ENCODE measurements around the gene PIM3. TPM values are rescaled to one million over a fixed set of nuclear protein-coding genes. Genes with fewer than 3 reads are reported as not detected.

Gene PIM3
- total and polyA plus RNA-seq, 2 of the 8 experiments (the other 6 are each of a cell fraction or from before 2014, with no cell fraction given) = 22.6 to 30.0 TPM

GRCh38 chr22:49962751-49963646, 2.4 kb downstream of the PIM3 start:
- 0 out of 3 replicates have a peak, but pooled peaks of 1 of the 2 experiments have one; percentile 14 for TF ChIP-seq POLR2A (IDR thresholded peaks at IDR 0.05; ENCODE audit: control extremely low read depth in 1 of 2, low read depth in 2 of 2, low read length in 2 of 2)
- 0 out of 2 replicates have a peak, but pooled peaks have one; percentile 7 for TF ChIP-seq TAF1 (IDR thresholded peaks at IDR 0.05; ENCODE audit: low read depth, low read length)
- TF ChIP-seq MAFK (IDR thresholded peaks at IDR 0.05; ENCODE audit: low read depth, low read length) = no peak
- 0 out of 2 replicates have a peak, but pooled peaks cover 2% of the 10 kb centered on the region for H3K79me1 ChIP-seq (ENCODE audit: low read depth, low read length)
- WGBS, 2 experiments (ENCODE audit: extremely low coverage in 1 of 2, insufficient coverage in 1 of 2, insufficient read length in 1 of 2, insufficient replicate concordance in 2 of 2, low coverage in 1 of 2, low lambda C conversion rate in 2 of 2, missing lambda C conversion rate in 1 of 2) = 90% methylated on average over 54 of the region's 63 CpGs; no CpG with 5 or more reads in 1 of the 2 experiments
- H3K9ac ChIP-seq (replicated peaks in 1 of 4; ENCODE audit: extremely low read depth in 1 of 4, low read depth in 3 of 4, low read length in 3 of 4) = peak overlapping the region in 3 of 4 experiments; percentile 29 to 68 (median 46); a peak in 4 of 7 replicates
- no peaks in the 10 kb centered on the region for H3K9me3 ChIP-seq (ENCODE audit: insufficient read depth in 2 of 2, low read depth in 1 of 2, low read length in 1 of 2)
- no peak overlapping the region for H3K14ac ChIP-seq (ENCODE audit: insufficient read length)
- peaks cover 8 to 18% (median 12%) of the 10 kb centered on the region in 4 experiments; a peak in 6 of 8 replicates for H3K36me3 ChIP-seq (ENCODE audit: control insufficient read depth in 2 of 4, insufficient read depth in 4 of 4, low read length in 3 of 4)
- H3K27ac ChIP-seq (ENCODE audit: low read depth, low read length) = peak overlapping the region; percentile 79
- peak overlapping the region; percentile 5 to 79 (median 28); a peak in 7 of 8 replicates for H3K4me3 ChIP-seq (ENCODE audit: extremely low read depth in 1 of 4, insufficient read depth in 2 of 4, low read depth in 3 of 4, low read length in 4 of 4)
- H3K79me2 ChIP-seq (ENCODE audit: control insufficient read depth in 1 of 2, insufficient read depth in 2 of 2, low read length in 2 of 2) = peaks cover 0 to 19% of the 10 kb centered on the region in 2 experiments; a peak in 1 of 4 replicates
- peak overlapping the region; percentile 90; the same call in 1 of the 2 replicates for H2AK5ac ChIP-seq (ENCODE audit: low read depth, low read length)
- H3K4me1 ChIP-seq (replicated peaks in 1 of 4; ENCODE audit: control insufficient read depth in 3 of 4, insufficient read depth in 4 of 4, low read length in 3 of 4) = peaks cover 0 to 28% (median 13%) of the 10 kb centered on the region in 4 experiments; a peak in 5 of 7 replicates
- peak overlapping the region; percentile 61; the same call in 1 of the 2 replicates for H2BK15ac ChIP-seq (ENCODE audit: low read length)
- POLR2A ChIA-PET (ENCODE audit: partially characterized antibody) = interaction anchor here (0.6 to 2.2 kb wide), 4 partner anchors 9 to 68 kb away, joined by 3 to 10 read pairs (median 5); no protein-coding TSS in a partner anchor
- no peak overlapping the region for H2AFZ ChIP-seq (ENCODE audit: low read length)
- H2BK20ac ChIP-seq (ENCODE audit: low read length) = no peak overlapping the region
- peak overlapping the region; percentile 81 for H4K8ac ChIP-seq (ENCODE audit: extremely low read depth, insufficient read depth, low read length)
- no peak overlapping the region for H2BK120ac ChIP-seq (replicated peaks; ENCODE audit: low read depth, low read length)
- peak overlapping the region; percentile 83 for H2BK5ac ChIP-seq (ENCODE audit: low read depth, low read length)
- H3K4ac ChIP-seq (replicated peaks; ENCODE audit: insufficient read length, low read depth, low read length) = no peak overlapping the region
- DNase-seq (ENCODE audit: low read depth in 1 of 2, low spot score in 2 of 2) (no peak), FAIRE-seq (no peak)
- H3K23ac ChIP-seq (ENCODE audit: insufficient read length) = no peak overlapping the region
- H3K23me2 ChIP-seq (ENCODE audit: low read depth, low read length) = peaks cover 13% of the 10 kb centered on the region; the same call in 1 of the 2 replicates
- H3K56ac ChIP-seq (replicated peaks; ENCODE audit: insufficient read length, low read depth, low read length) = peak overlapping the region; percentile 75
- peak overlapping the region; percentile 34 for H4K5ac ChIP-seq (ENCODE audit: insufficient read length, low read depth, low read length)
- H3K4me2 ChIP-seq (ENCODE audit: insufficient read depth in 1 of 2, low read depth in 2 of 2, low read length in 2 of 2) = peak overlapping the region; percentile 51 to 60
- CTCF ChIA-PET (ENCODE audit: partially characterized antibody) = interaction anchor here (1.0 to 1.7 kb wide), 4 partner anchors 17 to 195 kb away, joined by 3 to 4 read pairs (median 4); no protein-coding TSS in a partner anchor
- peaks cover 16 to 20% of the 10 kb centered on the region in 2 experiments for H4K20me1 ChIP-seq (replicated peaks in 1 of 2; ENCODE audit: control insufficient read depth in 1 of 2, insufficient read depth in 2 of 2, low read length in 2 of 2)
- peak overlapping the region; percentile 96 for H4K91ac ChIP-seq (replicated peaks; ENCODE audit: insufficient read length, low read length)
- H3K27me3 ChIP-seq (replicated peaks in 1 of 4; ENCODE audit: control insufficient read depth in 3 of 4, extremely low read depth in 1 of 4, insufficient read depth in 3 of 4, low read length in 3 of 4) = peaks cover 0 to 12% (median 6%) of the 10 kb centered on the region in 4 experiments; a peak in 6 of 7 replicates
- peak overlapping the region; percentile 75; the same call in 1 of the 2 replicates for H2BK12ac ChIP-seq (ENCODE audit: low read depth, low read length)
- H3K18ac ChIP-seq (ENCODE audit: extremely low read depth, low read length) = peak overlapping the region; percentile 60; the same call in 1 of the 2 replicates

Data from H1 (cell line).